Lower lobe of right lung (tissue), 2 donors: ENCODE results near the gene CHST10. TPM values are rescaled to one million over a fixed set of nuclear protein-coding genes. Genes with fewer than 3 reads are reported as not detected.

Experiments used
- ATAC-seq, 2 donors: fragments of 200-7000 bp; cut with Tn5 transposase; one replicate each; pipeline ENCODE4 v1.9.1; 2020 to 2022; ENCODE audit warnings: mild to moderate bottlenecking in 2 of 2, moderate library complexity in 2 of 2
- DNase-seq: peaks from one replicate; pipeline ENCODE4 v3.0.0-alpha.2; 2020
- H3K27ac ChIP-seq: fragments of 200-600 bp; one replicate; pipeline ENCODE4 v1.8.0; 2022
- H3K27me3 ChIP-seq: fragments of 200-600 bp; one replicate; pipeline ENCODE4 v1.8.0; 2022; ENCODE audit warnings: low read depth
- H3K36me3 ChIP-seq: fragments of 200-600 bp; one replicate; pipeline ENCODE4 v1.8.0; 2022; ENCODE audit warnings: mild to moderate bottlenecking
- H3K4me1 ChIP-seq: fragments of 200-600 bp; one replicate; pipeline ENCODE4 v1.8.0; 2022
- H3K4me3 ChIP-seq: fragments of 200-600 bp; one replicate; pipeline ENCODE4 v1.8.0; 2022; ENCODE audit warnings: mild to moderate bottlenecking
- H3K9me3 ChIP-seq: fragments of 200-600 bp; one replicate; pipeline ENCODE4 v1.8.0; 2022
- CTCF ChIP-seq: fragments of 200-600 bp; IDR thresholded peaks from one replicate; pipeline ENCODE4 v1.8.0; 2022; ENCODE audit warnings: antibody characterized with exemption, mild to moderate bottlenecking
- intact Hi-C: fragments of 100-400 bp; cut with DNase I; formaldehyde crosslinking; loops from one replicate; pipeline ENCODE4 v1.11.0; 2022
- total RNA-seq: library from RNA; stranded (reverse); fragmentation: NEBNext Ultra II Directional; extraction: Animal tissue kit (Norgen Biotek cat#: 25700); gene quantifications from one replicate; pipeline ENCODE4 v1.2.1, GENCODE V29; 2021
- donor health status: DM: no; HTN: yes; CAD: no; lungs with severe emphysema.

Gene CHST10
- total RNA-seq, 1 donor from 2014 or later = 7.6 TPM

- H3K36me3 ChIP-seq = no peaks in the 10 kb centered on the region
These were observed 2.4 kb upstream of the CHST10 start for GRCh38 chr2:100419915-100420314.

GRCh38 chr2:100418406-100418962, 1.0 kb upstream of the CHST10 start:
- intact Hi-C loops = no loop called here
- ATAC-seq (no peak), DNase-seq (no peak)
- Histone ChIP-seq H3K36me3 (no peaks in the 10 kb centered on the region), H3K4me3 (no peak overlapping the region), H3K4me1 (peaks cover 26% of the 10 kb centered on the region), H3K27ac (no peak overlapping the region), H3K9me3 (no peaks in the 10 kb centered on the region), H3K27me3 (no peaks in the 10 kb centered on the region)
- no peak for TF ChIP-seq CTCF

More at GRCh38 chr2:100419915-100420314, 2.4 kb upstream of the CHST10 start:
- no peak overlapping the region for H3K4me3 ChIP-seq
- H3K9me3 ChIP-seq = no peaks in the 10 kb centered on the region
- intact Hi-C loops = no loop called here
- H3K27me3 ChIP-seq = no peaks in the 10 kb centered on the region
- DNase-seq = no peak
- H3K4me1 ChIP-seq = peaks cover 16% of the 10 kb centered on the region
- no peak overlapping the region for H3K27ac ChIP-seq
- no peak for TF ChIP-seq CTCF
- no peak for ATAC-seq

- peaks cover 26% of the 10 kb centered on the region for H3K4me1 ChIP-seq
These were observed 250 bp upstream of the CHST10 start for GRCh38 chr2:100417711-100418124.

GRCh38 chr2:100416397-100416934, 1.0 kb downstream of the CHST10 start:
- DNase-seq (no peak), ATAC-seq (peak in 1 of 2 donors; percentile 9)
- no peaks in the 10 kb centered on the region for H3K36me3 ChIP-seq
- H3K9me3 ChIP-seq = no peaks in the 10 kb centered on the region
- no peaks in the 10 kb centered on the region for H3K27me3 ChIP-seq
- peaks cover 26% of the 10 kb centered on the region for H3K4me1 ChIP-seq
- TF ChIP-seq CTCF = no peak
- peak overlapping the region; percentile 78 for H3K27ac ChIP-seq
- H3K4me3 ChIP-seq = peak overlapping the region; percentile 75
- intact Hi-C loops = no loop called here

More at GRCh38 chr2:100417711-100418124, 250 bp upstream of the CHST10 start:
- DNase-seq = no peak
- H3K27me3 ChIP-seq = no peaks in the 10 kb centered on the region
- no peak for TF ChIP-seq CTCF
- H3K27ac ChIP-seq = peak overlapping the region; percentile 78
- H3K36me3 ChIP-seq = no peaks in the 10 kb centered on the region
- intact Hi-C loops = no loop called here
- no peak for ATAC-seq
- peak overlapping the region; percentile 75 for H3K4me3 ChIP-seq
- no peaks in the 10 kb centered on the region for H3K9me3 ChIP-seq

GRCh38 chr2:100413571-100413970, 3.9 kb downstream of the CHST10 start:
- Histone ChIP-seq H3K27me3 (no peaks in the 10 kb centered on the region), H3K9me3 (no peaks in the 10 kb centered on the region), H3K4me3 (no peak overlapping the region), H3K27ac (no peak overlapping the region), H3K4me1 (peaks cover 26% of the 10 kb centered on the region), H3K36me3 (no peaks in the 10 kb centered on the region)
- DNase-seq (no peak), ATAC-seq (no peak)
- TF ChIP-seq CTCF = no peak
- intact Hi-C loops = no loop called here
